Coronary artery (tissue), 2 donors: ENCODE data around the gene RPSA.
A peak's percentile ranks its signal among the peaks of the same experiment; 100 is the strongest.

Experiments used
- DNase-seq: peaks from one replicate; pipeline ENCODE4 v3.0.0-alpha.2; 2017; ENCODE audit warnings: low spot score
- H3K27ac ChIP-seq, 2 donors: fragments of 200-600 bp; sonication (generic); one replicate each; pipeline ENCODE4 v1.5.1; 2016 to 2019
- H3K4me3 ChIP-seq: fragments of 200-600 bp; sonication (generic); 2 replicates; pipeline ENCODE4 v1.5.1; 2016; ENCODE audit warnings: mild to moderate bottlenecking, moderate library complexity
- CTCF ChIP-seq: fragments of 200-600 bp; sonication (generic); IDR thresholded peaks from one replicate; pipeline ENCODE4 v1.5.1; 2019; ENCODE audit warnings: antibody characterized with exemption

RPSA gene

GRCh38 chr3:39376959-39377634 lies 29.4 kb upstream of the RPSA start:
- no peak for DNase-seq
- no peak for TF ChIP-seq CTCF
- no peak overlapping the region for H3K27ac ChIP-seq
- no peak overlapping the region for H3K4me3 ChIP-seq

DNA sequence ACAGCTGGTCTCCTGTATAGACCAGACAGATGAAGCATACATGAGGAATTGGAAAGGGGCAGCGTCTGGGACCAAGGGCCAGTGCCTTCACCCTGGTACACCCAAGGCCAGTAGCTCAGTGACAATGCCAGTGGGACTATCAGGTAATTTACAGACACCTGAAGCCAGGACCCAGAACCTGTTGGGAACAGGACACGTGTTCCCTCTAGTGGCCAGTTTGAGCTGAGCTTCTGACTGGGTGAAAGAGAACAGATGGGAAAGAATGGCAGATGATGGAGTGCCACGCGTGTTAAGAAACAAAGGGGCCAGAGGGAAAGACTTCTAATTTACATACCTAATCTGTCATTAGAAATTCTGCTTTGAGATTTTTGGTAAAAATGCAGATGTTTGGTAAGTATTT lies 28.4 kb upstream of the RPSA start:
- no peak for TF ChIP-seq CTCF
- no peak for DNase-seq

DNA sequence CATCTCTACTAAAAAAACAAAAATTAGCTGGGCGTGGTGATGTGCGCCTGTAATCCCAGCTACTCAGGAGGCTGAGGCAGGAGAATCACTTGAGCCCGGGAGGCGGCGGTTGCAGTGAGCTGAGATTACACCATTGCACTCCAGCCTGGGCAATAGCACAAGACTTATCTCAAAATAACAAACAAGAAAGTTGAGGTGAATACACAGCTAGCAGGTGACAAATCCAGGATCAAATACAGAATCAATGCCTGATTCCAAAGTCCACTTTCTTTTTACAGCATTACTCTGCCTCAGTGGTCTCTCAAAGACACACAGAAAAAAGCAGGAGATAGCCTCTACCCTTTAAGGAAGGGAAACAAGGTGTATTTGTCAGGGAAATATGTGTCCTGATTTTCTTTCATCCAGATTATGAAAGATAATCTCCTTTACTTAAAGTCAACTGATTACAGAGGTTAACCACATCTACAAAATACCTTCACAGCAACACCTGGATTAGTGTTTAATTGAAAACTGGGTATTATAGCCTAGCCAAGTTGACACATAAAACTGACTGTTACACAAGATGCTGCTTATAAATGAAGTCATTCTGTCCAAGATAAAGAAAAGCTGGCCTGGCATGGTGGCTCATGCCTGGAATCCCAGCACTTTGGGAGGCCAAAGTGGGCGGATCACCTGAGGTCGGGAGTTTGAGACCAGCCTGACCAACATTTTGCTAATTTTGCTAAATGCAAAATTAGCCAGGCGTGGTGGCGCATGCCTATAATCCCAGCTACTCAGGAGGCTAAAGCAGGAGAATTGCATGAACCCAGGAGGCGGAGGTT lies 27.4 kb upstream of the RPSA start:
- Histone ChIP-seq H3K27ac (no peak overlapping the region), H3K4me3 (no peak overlapping the region)
- DNase-seq = no peak
- TF ChIP-seq CTCF = no peak

More for the DNA sequence above, 28.4 kb upstream of the RPSA start:
- Histone ChIP-seq H3K4me3 (no peak overlapping the region), H3K27ac (no peak overlapping the region)

DNA sequence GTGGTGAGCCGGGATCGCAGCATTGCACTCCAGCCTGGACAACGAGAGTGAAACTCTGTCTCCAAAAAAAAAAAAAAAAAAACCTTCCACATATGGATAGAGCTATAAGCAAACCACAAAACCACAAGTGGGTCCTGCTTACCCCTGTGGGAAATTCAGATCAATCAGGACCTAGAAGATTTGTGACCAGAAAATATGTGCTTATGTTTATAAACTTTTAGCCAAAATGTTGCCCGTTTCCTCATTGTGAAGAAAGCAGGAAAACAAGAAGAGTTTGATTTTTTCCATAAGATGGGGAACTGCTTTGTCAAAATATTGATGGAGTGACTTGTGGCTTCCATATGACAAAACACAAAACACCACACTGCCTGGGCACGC lies 26.8 kb upstream of the RPSA start:
- no peak for DNase-seq
- Histone ChIP-seq H3K4me3 (no peak overlapping the region), H3K27ac (no peak overlapping the region)
- no peak for TF ChIP-seq CTCF

GRCh38 chr3:39381432-39381831 lies 25.1 kb upstream of the RPSA start:
- no peak overlapping the region for H3K4me3 ChIP-seq
- H3K27ac ChIP-seq = no peak overlapping the region
- TF ChIP-seq CTCF = no peak
- DNase-seq = no peak

DNA sequence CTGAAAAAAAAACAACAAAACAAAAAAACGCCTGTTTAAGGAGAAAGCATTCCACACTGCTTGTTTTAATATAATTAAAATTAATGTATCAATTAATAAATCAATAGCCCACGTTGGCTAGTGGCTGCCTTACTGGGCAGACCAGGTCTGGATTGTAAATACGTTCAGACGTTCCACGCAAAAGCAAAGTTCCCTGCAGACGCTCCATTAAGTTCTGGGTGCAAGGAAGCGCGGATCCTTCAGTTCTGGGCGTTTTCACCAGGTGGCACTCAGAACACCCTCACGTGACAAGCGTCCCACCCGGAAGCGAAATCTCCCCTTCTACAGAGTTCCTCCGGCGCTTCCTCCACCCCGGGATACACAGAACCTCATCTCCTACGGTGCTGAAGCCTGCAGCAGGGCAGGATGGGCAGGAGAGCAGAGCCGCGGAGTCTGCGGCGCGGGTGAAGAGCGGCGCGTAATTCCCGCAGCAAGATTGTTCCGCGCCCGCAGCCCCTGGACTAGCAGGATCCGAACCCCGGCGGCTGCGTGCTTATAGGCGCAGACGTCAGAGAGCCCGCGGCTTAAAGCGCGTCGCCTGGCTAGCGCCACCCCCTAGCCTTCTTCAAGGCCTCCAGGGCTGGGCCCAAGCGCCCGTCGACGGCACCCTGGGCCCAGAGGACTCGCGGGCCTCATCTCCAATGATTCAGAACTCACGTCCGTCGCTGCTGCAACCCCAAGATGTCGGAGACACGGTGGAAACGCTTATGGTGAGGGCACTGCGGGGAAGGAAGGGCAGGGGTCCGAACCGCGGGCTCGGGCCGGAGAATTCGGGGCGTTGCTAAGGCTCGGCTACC lies 23.3 kb upstream of the RPSA start, which contains the start of gene SLC25A38:
Gene SLC25A38, plus strand, starts transcription at position 326 of the 836 bp plus-strand sequence. Its CDS starts 355 bp downstream, at position 681.
- DNase-seq = peak; percentile 86
- no peak for TF ChIP-seq CTCF
- Histone ChIP-seq H3K4me3 (peak within 1 kb of the TSS; percentile 88), H3K27ac (peak within 1 kb of the TSS; percentile 93 to 94)
